Muscle of leg (tissue), 9 donors: ENCODE data around the gene RPS6KA5. TPM values are rescaled to one million over a fixed set of nuclear protein-coding genes. Genes with fewer than 3 reads are reported as not detected.

Source experiments
- polyA plus RNA-seq, 8 donors: library from polyadenylated mRNA; unstranded; fragments of 120-200 nt; gene quantifications; one replicate each; pipeline versions ENCODE4 v1.2.1 to v1.2.3, GENCODE V29; 2013; ENCODE audit warnings: inconsistent platforms in 1 of 8, low replicate concordance in 1 of 8; ENCODE audit not compliant: insufficient read length in 8 of 8, insufficient read depth in 1 of 8
- total RNA-seq: library from RNA; stranded (reverse); fragments of 120-200 nt; gene quantifications from one replicate; pipeline ENCODE4 v1.2.4, GENCODE V29; 2013

Gene RPS6KA5
- total and polyA plus RNA-seq, 9 donors: 2.4 to 8.2 (median 6.7) TPM

Other genes starting within 250 kb of the RPS6KA5 start
- 17.6 TPM for gene TTC7B, start 244.2 kb downstream of the RPS6KA5 start, total RNA-seq
- gene TTC7B, start 244.2 kb downstream of the RPS6KA5 start, polyA plus RNA-seq: 10 to 100 TPM; 31.5 to 44.7 (median 38.8) TPM
- 29.2 TPM for gene DGLUCY, start 53.4 kb upstream of the RPS6KA5 start, total RNA-seq
- 10 to 100 TPM; 22.8 to 27.9 (median 25.7) TPM for gene DGLUCY, start 53.4 kb upstream of the RPS6KA5 start, polyA plus RNA-seq
- gene GPR68, start 184.1 kb upstream of the RPS6KA5 start, total RNA-seq: 0.35 TPM
- under 1 TPM; 0.42 to 0.83 (median 0.68) TPM for gene GPR68, start 184.1 kb upstream of the RPS6KA5 start, polyA plus RNA-seq